Dedifferentiated amniotic fluid mesenchymal stem cell (primary cell): ENCODE results near the gene C7.
"Not testable (repeated sequence)": the region's sequence is repeated elsewhere in the genome, so short reads cannot be mapped to it uniquely, and the experiment has no call there.

Experiments
- DNase-seq: peaks from one replicate; pipeline ENCODE4 v3.0.0-alpha.2; 2016; ENCODE audit errors: extremely low spot score

C7 gene

GRCh38 chr5:40991168-40991980 lies 82.1 kb downstream of the C7 start:
- DNase-seq: no peak

- no peak for DNase-seq
These were observed 82.8 kb downstream of the C7 start for GRCh38 chr5:40991981-40992559.

- no peak for DNase-seq
These were observed 86.7 kb downstream of the C7 start for GRCh38 chr5:40995801-40996586.

GRCh38 chr5:40999142-40999541 lies 89.8 kb downstream of the C7 start:
- DNase-seq: no peak

GRCh38 chr5:40999966-41000365 lies 90.7 kb downstream of the C7 start:
- no peak for DNase-seq

GRCh38 chr5:41003670-41004376 lies 94.5 kb downstream of the C7 start:
- DNase-seq: no peak

- DNase-seq: no peak
These were observed 95.6 kb downstream of the C7 start for GRCh38 chr5:41004931-41005330.

GRCh38 chr5:41009232-41009631 lies 99.9 kb downstream of the C7 start:
- DNase-seq: no peak

GRCh38 chr5:41010572-41010971 lies 101.3 kb downstream of the C7 start:
- no peak for DNase-seq

- no peak for DNase-seq
These were observed 103.0 kb downstream of the C7 start for GRCh38 chr5:41012318-41012717.

- not testable (repeated sequence) for DNase-seq
These were observed 113.3 kb downstream of the C7 start for GRCh38 chr5:41022600-41022999.
